ENCODE results near the gene CELF2.

CELF2 gene

GRCh38 chr10:11018432-11018841, 765 bp downstream of the CELF2 start:
- Histone ChIP-seq H3K4me1 (ENCODE audit: control insufficient read depth, insufficient read depth, low read length) (peaks cover 50% of the 10 kb centered on the region), H3K36me3 (ENCODE audit: control insufficient read depth in 2 of 2, insufficient read depth in 1 of 2, low read length in 2 of 2) (no peaks in the 10 kb centered on the region), H3K9me3 (ENCODE audit: control insufficient read depth, insufficient read depth, low read depth, low read length) (no peaks in the 10 kb centered on the region), H3K27ac (ENCODE audit: extremely low read depth, low read depth, low read length) (peak overlapping the region; percentile 98), H3K4me3 (ENCODE audit: low read depth, low read length) (peak overlapping the region; percentile 71)
- TF ChIP-seq ZBTB26 (tag by site-specific recombination; optimal IDR thresholded peaks at IDR 0.05) (peak; percentile 64), ZNF324 (tag by site-specific recombination; IDR thresholded peaks at IDR 0.05) (no peak)
- POLR2A ChIA-PET, result interaction anchor here (1.1 to 1.9 kb wide), 2 partner anchors 17 to 131 kb away, joined by 3 to 5 read pairs; no protein-coding TSS in a partner anchor
- CTCF ChIA-PET, result interaction anchor here (0.9 kb wide), 1 partner anchor 454 kb away, joined by 3 read pairs; no protein-coding TSS in a partner anchor

GRCh38 chr10:11018855-11019631, 1.4 kb downstream of the CELF2 start:
- Histone ChIP-seq H3K36me3 (ENCODE audit: control insufficient read depth in 2 of 2, insufficient read depth in 1 of 2, low read length in 2 of 2) (no peaks in the 10 kb centered on the region), H3K27ac (ENCODE audit: extremely low read depth, low read depth, low read length) (peak overlapping the region; percentile 98; the same call in 1 of the 2 replicates), H3K4me1 (ENCODE audit: control insufficient read depth, insufficient read depth, low read length) (peaks cover 47% of the 10 kb centered on the region), H3K4me3 (ENCODE audit: low read depth, low read length) (peak overlapping the region; percentile 71), H3K9me3 (ENCODE audit: control insufficient read depth, insufficient read depth, low read depth, low read length) (no peaks in the 10 kb centered on the region)
- CTCF ChIA-PET, result interaction anchor here (0.9 to 1.7 kb wide), 3 partner anchors 17 to 454 kb away, joined by 3 to 8 read pairs (median 4); no protein-coding TSS in a partner anchor
- POLR2A ChIA-PET, result interaction anchor here (1.1 to 1.9 kb wide), 2 partner anchors 16 to 132 kb away, joined by 3 to 5 read pairs; no protein-coding TSS in a partner anchor
- no peak for TF ChIP-seq ZNF274 (IDR thresholded peaks at IDR 0.05; ENCODE audit: low read length)
- no peak for TF ChIP-seq ZNF274 (tag by site-specific recombination; IDR thresholded peaks at IDR 0.05; ENCODE audit: borderline replicate concordance)
- no peak for TF ChIP-seq ZNF16 (tag by site-specific recombination; IDR thresholded peaks at IDR 0.05; ENCODE audit: low read depth)
- no peak for TF ChIP-seq ZBTB44 (tag by site-specific recombination; IDR thresholded peaks at IDR 0.05)
- no peak for TF ChIP-seq ZNF785 (tag by site-specific recombination; IDR thresholded peaks at IDR 0.05)
- TF ChIP-seq IKZF3 (tag by site-specific recombination; IDR thresholded peaks at IDR 0.05), result no peak
- TF ChIP-seq ZNF692 (tag by site-specific recombination; IDR thresholded peaks at IDR 0.05), result no peak
- TF ChIP-seq ZSCAN5A (tag by site-specific recombination; IDR thresholded peaks at IDR 0.05), result no peak
- TF ChIP-seq PRDM10 (tag by site-specific recombination; IDR thresholded peaks at IDR 0.05), result no peak
- peak; percentile 53; the same call in 1 of the 2 replicates for TF ChIP-seq ZBTB20 (tag by site-specific recombination; IDR thresholded peaks at IDR 0.05)
- no peak for TF ChIP-seq ZSCAN16 (tag by site-specific recombination; IDR thresholded peaks at IDR 0.05)
- peak; percentile 50; the same call in 1 of the 2 replicates for TF ChIP-seq SP7 (tag by site-specific recombination; IDR thresholded peaks at IDR 0.05)
- peak; percentile 84 for TF ChIP-seq PRDM6 (tag by site-specific recombination; IDR thresholded peaks at IDR 0.05)
- no peak for TF ChIP-seq ZNF24 (tag by site-specific recombination; IDR thresholded peaks at IDR 0.05)
- TF ChIP-seq ZNF26 (tag by site-specific recombination; IDR thresholded peaks at IDR 0.05), result no peak
- peak; percentile 44; the same call in 1 of the 2 replicates for TF ChIP-seq GLIS1 (tag by site-specific recombination; IDR thresholded peaks at IDR 0.05)
- TF ChIP-seq ZNF701 (tag by site-specific recombination; IDR thresholded peaks at IDR 0.05), result no peak
- no peak for TF ChIP-seq ZNF174 (tag by site-specific recombination; IDR thresholded peaks at IDR 0.05)
